Measurements from ENCODE around the gene HOXA7.

The HOXA7 gene

GRCh38 chr7:27116962-27117886, 39.3 kb downstream of the HOXA7 start:
- no peak for DNase-seq

- no peak for DNase-seq
These were observed 40.2 kb downstream of the HOXA7 start for GRCh38 chr7:27116031-27116961.

GRCh38 chr7:27115221-27116026, 41.1 kb downstream of the HOXA7 start:
- no peak for DNase-seq

- DNase-seq: no peak
These were observed 41.6 kb downstream of the HOXA7 start for GRCh38 chr7:27114881-27115220.

- no peak for DNase-seq
These were observed 42.3 kb downstream of the HOXA7 start for GRCh38 chr7:27113991-27114769.

- DNase-seq: no peak
These were observed 43.2 kb downstream of the HOXA7 start for GRCh38 chr7:27112955-27113949.

GRCh38 chr7:27112361-27112760, 44.1 kb downstream of the HOXA7 start:
- no peak for DNase-seq

GRCh38 chr7:27111751-27112277, 44.7 kb downstream of the HOXA7 start:
- DNase-seq: no peak

- no peak for DNase-seq
These were observed 45.3 kb downstream of the HOXA7 start for GRCh38 chr7:27111042-27111750.

- no peak for DNase-seq
These were observed 46.1 kb downstream of the HOXA7 start for GRCh38 chr7:27110186-27111031.

GRCh38 chr7:27109466-27110185, 46.8 kb downstream of the HOXA7 start:
- no peak for DNase-seq

- DNase-seq: no peak
These were observed 47.9 kb downstream of the HOXA7 start for GRCh38 chr7:27108390-27109127.

GRCh38 chr7:27107391-27108381, 48.8 kb downstream of the HOXA7 start:
- DNase-seq: no peak

GRCh38 chr7:27106901-27107240, 49.6 kb downstream of the HOXA7 start:
- DNase-seq: no peak

GRCh38 chr7:27106181-27106900, 50.1 kb downstream of the HOXA7 start:
- no peak for DNase-seq
